Dermis blood vessel endothelial cell (primary cell): ENCODE data around the gene CDH13. TPM values are rescaled to one million over a fixed set of nuclear protein-coding genes. Genes with fewer than 3 reads are reported as not detected.

ENCODE experiments used
- DNase-seq: peaks from one replicate; pipeline ENCODE4 v3.0.0; 2010
- total RNA-seq: library from RNA; depleted of rRNA; stranded (reverse); fragments of >200 nt; gene quantifications from 2 replicates; pipeline ENCODE4 v1.2.3, GENCODE V29; 2014

CDH13 gene
- total RNA-seq, 1 donor from 2014 or later: 135 TPM

DNA sequence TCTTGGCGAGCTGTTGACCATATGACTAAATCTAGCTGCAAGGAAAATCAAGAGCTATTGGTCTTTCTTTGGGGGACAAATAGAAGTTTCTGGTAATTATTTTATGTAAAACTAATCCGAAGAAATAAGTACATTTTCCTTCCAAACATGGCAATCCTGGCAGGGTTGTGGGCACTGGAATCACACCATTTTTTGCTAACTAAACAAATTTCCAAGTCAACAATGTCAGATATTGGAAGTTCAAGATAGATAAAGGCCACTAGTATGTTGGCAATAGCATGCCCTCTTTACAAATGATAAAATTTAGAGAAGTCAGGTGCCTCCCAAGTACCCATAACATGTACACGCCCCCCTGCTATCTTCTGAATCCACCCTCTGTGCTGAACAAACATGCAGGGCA is 330.4 kb downstream of the CDH13 start:
- DNase-seq: no peak

DNA sequence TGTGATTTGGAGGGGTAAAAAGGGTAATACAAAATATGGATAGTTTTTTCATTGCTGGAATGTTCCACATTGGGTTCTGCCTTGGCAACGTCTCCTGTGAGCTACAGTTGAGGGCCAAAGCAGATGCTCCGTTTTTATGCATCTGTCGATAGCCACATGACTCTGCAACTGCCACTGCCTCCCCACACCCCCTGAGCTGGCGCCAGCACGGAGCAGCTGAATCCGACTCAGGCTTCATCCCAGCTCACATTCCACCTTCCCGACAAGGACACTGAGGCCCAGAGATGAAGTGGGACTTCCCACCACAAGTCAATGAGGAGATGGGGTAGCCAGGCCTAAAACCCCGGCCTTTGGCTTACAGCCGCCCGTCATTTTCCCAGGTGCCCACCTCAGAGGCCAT is 334.1 kb downstream of the CDH13 start:
- no peak for DNase-seq

DNA sequence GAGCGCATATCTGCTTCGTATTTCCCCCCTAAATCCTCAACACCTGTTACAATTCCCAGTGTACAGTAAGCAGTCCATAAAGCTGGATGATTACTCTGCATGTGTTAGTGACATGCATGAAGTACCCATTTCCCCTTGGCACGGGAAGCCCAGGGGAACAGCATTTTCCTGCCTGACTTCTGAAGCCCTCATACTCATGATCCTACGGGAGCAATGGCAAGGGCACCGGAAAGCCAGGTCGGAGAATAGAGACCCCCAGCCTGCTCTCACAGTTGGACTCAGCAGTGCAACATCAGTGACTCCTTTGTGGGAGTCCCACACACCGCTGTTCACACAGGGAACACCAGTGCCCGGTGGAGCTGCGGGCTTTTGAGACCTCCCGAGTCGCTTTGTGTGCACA is 336.9 kb downstream of the CDH13 start:
- no peak for DNase-seq

DNA sequence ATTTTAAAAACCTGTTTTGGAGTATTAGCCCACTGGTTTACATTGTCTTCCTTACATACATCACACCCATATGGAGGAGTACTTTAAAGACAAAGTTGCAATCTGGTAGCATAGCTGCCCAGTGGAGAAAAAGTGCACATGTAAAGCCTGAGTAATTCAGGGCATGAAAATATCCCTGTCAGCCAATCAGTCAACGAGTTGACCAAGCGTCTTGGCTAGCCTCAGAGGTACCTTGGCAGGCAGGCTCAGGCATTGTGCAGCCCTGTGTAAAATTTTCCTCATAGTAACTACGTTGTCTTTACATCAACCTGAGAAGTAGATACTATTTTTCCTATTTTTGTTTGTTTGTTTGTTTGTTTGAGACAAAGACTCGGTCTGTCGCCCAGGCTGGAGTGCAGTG is 339.0 kb downstream of the CDH13 start:
- DNase-seq: no peak

DNA sequence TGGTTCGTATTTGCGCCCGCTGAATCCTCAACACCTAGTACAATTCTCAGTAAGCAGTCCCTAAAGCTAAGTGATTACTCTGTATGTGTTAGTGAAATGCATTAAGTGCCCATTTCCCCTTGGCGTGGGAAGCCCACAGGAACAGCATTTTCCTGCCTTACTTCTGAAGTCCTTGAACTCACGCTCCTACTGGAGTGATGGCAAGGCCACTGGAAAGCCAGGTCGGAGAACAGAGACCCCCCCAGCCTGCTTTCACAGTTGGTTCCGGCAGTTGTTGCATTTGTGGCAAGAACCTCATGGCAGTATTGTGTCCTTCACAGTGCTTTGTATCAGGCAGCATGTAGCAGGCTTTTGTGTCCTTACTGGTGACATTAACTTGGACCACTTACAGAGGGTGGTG is 340.7 kb downstream of the CDH13 start:
- no peak for DNase-seq

DNA sequence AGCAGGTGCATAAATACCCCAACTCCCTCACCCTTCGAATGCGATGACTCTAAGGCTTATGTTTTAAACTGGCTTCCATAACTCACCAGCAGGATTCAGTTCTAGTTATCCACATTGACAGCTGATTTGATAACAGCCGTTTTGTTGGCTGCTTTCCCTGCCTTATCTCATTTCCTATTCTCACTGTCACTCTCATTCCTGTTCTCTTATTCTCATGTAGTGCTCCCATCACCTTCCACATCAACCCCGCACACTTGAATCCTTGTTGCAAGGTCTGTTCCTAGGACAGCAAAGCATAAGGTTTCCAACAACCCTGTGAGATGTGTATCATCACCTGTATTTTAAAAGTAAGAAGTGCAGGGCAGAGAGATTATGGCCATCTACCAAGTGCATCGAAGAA is 344.4 kb downstream of the CDH13 start:
- DNase-seq: peak; percentile 4

DNA sequence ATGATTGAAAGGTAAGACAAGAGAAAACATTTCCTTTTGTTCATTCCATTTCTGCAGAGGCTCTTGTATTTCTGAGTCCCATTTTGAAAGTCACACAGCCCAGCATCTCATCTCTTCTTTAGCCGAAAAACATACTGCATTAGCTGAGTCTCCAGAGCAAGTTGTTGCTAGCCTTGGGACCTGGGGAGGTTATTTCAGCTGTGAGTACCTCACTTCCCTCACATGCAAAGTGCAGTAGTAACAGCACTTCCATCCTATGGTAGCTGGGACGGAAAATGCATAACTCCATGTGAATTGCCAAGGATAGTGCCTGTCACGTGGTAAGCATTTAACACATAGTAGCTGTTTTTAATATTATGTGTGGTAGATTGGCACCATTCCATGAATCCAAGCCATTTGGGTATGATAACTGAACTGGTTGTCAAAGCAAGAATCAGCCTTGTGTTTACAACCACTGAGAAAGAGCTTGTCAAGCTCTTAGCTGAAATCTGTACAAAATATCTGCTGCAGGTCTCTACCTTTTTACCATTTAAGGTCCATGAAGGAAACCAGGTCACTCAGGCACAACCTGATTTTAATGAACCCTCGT is 345.7 kb downstream of the CDH13 start:
- DNase-seq: peak; percentile 3

DNA sequence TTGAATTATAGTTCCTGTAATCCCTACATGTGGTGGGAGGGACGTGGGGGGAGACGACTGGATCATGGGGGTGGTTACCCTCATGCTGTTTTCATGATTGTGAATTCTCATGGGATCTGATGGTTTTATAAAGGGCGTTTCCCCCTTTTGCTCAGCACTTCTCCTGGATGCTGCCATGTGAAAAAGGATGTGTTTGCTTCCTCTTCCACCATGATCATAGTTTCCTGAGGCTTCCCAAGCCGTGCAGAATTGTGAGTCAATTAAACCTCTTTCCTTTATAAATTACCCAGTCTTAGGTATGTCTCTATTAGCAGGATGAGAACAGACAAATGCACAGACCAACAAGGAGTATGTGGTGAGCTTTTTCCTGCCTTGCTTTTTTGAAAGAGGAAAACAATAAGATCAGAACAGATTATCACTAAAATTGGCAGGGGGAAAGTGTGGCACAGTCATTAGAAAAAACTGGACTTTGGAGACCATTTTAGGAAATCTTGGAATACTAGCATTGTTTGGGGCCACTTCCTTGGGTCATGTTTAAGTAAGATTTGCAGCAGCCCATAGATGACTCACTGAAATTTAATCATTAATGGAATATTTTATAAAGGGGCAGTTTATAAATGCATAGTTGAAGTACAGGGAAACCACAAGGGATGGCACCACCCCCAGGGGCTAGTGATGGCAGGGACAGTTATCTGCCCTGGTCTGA is 352.8 kb downstream of the CDH13 start:
- peak; percentile 73 for DNase-seq

DNA sequence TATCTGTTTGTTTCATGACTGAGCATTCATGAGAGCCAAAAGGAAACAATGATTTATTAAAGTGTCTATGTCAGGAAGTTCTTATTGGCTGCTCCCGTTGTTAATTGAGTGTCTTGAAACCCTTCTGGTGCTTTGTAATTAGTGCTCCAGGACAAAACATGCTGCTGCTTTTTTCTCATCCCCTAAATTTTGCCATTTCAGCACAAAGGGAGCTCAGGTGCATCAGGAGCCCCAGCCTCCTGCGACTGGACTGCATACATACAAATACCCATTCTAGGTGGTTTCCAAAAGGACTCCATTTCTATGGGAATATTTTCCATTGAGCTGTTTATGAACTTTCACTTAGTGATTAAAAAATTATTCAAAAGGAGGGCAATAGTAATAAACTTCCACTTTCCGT is 354.0 kb downstream of the CDH13 start:
- peak; percentile 12 for DNase-seq

DNA sequence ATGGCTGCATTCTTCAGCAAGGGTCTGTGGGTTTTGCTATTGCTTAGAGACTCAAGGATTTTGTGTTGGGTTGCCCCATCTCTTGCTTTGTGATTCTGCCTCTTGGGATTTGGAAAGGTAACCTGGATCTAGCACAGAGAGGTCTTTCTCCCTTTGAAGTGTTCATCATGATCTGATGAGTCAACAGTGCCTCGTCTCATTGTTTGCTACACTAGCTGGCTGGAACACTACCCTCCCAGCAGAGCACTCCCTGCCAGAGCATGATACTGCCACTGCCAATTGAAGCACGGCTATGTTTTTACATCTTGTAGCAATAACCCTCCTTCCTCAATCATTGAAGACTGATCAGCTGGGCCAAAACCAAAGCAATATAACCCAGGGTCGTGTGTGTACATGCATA is 361.0 kb downstream of the CDH13 start:
- peak; percentile 36 for DNase-seq

DNA sequence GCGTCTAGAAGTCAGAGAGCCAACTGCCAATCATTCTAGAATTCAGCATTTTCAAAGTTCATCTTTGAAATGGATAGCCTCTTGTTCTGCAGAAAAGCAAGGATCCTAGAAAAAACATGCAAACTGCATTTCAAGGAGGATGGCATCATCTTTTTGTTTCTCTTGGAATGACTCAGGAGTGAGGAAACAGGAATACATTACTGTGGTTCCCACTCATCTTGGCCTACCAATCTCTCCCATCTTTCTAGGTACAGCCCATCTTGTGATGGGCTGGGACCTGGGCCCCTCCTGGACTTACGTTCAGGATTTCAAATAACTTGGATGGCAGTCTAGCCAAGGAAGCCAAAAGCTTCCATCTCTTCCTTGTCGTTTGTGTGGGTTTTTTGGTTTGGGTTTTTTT is 363.4 kb downstream of the CDH13 start:
- DNase-seq: peak; percentile 28

DNA sequence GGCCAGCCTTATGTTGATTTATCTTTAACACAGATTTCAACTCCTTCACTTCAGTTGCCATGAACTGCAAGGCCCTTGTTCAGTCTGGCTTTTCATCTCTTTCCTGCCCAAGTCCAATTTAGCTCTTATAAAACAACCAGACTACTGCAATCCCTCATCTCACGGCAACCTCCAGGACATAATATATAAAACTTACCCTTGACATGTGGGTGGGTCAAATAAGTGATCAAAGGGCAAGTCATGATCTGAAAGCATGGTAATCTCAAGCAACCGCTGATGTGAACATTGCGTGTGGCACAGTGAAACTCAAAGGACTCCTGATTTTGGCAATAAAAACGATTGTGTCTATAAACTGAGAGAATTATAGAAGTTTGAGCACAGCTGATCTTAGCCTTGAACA is 364.6 kb downstream of the CDH13 start:
- no peak for DNase-seq

DNA sequence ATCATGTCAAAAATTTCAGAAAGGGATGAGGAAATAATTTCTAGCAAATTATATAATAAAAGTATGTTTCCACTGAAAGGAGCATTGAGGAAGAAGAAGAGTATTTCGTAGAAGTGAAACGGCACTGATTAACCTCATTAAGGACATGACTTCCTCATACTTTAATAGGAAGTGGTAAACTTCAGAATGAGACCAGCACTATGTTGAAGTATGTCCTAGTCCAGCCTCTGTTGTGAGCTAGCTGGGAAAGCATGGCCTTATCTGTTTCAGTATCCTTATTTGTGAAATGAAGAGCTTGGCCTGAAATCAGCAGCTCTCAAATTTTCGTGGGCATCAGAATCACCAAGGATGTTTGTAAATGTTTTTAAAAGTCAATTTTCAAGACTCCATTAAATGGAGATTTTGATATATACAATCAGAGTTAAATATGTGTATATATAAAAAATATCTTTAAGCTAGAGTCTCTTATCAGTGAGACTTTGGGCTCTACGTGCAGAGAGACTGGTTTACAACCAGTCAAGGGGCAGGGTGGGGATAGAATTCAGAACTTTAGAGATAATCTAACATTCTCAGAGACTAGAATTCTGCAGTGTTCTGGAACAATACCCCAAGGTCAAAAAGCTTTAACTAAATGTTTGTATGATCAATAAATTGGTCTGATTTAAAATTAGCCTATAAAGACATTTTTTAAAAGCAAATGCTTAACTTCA is 365.4 kb downstream of the CDH13 start:
- DNase-seq: no peak

DNA sequence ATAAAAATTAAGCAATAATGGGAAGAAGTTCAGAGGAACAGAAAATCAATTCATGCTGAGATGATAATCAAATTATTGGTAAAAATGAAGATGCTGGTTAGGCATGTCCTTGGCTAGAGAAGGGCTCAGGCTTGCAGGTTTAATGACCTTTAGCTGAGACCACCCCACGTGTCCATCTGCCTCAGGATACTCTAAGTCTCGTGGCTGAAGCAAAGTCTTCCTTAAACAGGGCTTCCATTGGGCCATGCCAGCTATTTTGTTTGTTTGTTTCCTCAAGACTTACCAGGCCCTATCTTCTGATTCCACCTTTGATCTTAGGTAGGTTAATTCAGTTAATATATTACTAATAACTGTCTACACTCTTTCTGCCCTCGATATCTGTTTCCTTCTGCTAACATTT is 366.0 kb downstream of the CDH13 start:
- DNase-seq: no peak

DNA sequence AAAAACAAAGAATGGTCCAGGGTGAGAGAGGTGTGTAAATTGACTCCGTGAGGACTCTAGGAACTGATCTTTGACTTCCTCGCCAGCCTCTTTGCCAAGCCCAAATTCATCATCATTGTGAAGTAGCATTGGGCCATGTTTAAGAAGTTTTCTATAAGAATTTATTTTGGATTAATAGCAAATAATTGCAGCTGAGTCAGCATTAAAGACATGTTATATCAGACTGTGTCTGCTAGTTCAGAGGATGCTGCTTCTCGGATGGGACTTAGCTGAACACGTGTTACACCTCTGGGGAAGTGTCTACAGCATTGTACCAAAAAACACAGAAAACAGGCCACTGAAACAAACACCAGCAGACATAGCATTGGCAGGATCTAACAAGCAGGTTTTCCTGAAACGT is 366.6 kb downstream of the CDH13 start:
- DNase-seq: no peak

DNA sequence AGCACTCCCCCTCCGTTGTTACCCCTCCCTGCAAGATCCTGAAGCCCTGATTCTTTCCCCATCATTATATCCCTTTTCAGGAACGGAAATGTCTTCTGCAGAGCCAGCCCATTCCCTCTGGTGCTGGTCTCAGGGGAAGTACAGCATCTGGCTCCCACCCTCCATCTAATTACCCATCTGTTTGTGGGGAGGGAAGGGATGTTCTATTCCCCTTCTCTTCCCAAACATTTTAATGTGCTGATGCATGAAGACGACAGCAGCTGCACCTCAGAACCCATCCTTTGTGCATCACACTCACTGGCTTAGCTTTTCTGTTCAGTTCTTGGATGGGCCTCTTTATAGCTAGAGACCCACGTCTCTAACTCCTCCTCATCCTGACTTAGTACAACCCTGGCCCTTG is 367.2 kb downstream of the CDH13 start:
- no peak for DNase-seq

DNA sequence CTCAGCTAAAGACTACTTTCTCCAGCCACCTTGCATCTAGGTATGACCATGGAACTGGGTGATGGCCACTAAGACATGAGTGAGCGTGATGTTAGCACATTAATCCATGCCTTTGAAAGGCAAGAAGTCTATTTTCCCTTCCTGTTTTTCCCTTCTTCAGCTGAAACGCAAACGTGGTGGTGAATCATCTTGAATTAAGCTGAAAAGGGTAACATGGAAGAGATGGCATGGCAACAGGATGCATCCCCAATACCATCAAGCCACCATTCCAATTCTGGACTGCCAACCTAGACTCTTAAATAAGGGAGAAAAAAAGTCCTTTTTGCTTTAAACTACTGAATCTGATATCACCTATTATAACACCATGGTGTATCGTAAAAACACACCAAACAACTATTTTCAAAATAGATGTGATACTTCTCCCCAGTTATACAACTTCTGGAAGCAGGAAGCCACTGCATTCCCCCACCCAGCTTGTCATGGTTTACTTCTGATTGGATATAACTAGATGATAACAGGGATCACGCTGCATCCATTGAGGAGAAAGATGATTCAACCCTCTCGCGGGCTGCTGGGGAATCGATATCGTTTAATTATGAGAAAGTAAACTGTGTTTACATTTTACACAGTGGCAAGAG is 368.6 kb downstream of the CDH13 start:
- peak; percentile 55 for DNase-seq

DNA sequence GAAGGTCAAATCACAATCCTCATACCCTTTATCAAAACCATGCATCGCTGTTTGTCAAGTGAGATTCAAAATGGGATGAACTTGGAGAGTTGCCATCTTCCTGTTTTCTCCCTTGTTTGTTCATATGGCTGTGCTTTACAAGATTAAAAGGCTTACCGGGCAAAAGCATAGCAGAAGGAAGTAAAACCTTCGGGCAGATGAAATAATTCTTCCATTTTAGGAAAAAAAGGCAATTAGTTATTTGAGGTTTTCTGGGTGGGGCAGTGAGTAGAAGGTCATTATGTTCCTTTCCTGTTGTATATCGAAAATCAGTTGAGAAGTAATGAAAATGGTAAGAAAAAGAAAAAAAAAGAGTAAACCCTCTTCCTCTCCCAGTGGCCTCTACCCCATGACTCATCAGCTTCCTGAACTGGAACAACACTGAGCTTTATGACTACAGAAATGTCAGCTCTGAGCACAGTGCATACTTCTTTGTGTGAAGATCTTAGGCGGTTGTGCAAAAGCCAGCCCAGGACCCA is 369.2 kb downstream of the CDH13 start:
- DNase-seq: peak; percentile 93

DNA sequence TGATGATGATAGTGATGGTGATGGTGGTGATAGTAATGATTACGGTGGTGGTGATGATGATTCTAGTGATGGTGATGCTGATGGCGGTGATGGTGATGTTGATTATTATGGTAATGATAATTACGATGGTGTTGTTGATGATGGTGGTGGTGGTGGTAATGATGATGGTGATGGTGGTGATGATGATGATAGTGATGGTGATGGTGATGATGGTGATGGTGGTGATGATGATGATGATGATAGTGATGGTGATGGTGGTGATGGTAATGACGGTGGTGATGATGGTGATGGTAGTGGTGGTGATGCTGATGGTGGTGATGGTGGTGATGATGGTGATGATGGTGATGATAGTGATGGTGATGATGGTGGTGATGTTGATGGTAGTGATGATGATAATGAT is 370.0 kb downstream of the CDH13 start:
- DNase-seq: no peak

DNA sequence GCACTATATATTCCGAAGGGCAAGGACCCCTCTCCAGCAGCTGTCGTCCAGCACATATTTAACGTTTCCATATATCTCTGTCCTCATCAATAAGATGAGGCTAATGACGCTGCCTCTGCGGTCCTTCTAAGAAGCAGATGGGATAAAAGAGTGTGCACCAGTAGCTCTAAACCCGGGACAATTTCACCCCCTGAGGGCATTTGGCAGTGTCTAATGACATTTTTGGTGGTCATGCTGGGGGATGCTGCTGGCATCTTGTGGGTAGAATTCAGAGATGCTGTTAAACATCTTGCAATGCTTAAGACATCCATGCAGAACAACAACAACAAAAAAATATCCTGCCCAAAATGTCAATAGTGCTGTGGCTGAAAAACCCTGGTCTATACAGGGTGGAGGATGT is 372.9 kb downstream of the CDH13 start:
- DNase-seq: no peak

DNA sequence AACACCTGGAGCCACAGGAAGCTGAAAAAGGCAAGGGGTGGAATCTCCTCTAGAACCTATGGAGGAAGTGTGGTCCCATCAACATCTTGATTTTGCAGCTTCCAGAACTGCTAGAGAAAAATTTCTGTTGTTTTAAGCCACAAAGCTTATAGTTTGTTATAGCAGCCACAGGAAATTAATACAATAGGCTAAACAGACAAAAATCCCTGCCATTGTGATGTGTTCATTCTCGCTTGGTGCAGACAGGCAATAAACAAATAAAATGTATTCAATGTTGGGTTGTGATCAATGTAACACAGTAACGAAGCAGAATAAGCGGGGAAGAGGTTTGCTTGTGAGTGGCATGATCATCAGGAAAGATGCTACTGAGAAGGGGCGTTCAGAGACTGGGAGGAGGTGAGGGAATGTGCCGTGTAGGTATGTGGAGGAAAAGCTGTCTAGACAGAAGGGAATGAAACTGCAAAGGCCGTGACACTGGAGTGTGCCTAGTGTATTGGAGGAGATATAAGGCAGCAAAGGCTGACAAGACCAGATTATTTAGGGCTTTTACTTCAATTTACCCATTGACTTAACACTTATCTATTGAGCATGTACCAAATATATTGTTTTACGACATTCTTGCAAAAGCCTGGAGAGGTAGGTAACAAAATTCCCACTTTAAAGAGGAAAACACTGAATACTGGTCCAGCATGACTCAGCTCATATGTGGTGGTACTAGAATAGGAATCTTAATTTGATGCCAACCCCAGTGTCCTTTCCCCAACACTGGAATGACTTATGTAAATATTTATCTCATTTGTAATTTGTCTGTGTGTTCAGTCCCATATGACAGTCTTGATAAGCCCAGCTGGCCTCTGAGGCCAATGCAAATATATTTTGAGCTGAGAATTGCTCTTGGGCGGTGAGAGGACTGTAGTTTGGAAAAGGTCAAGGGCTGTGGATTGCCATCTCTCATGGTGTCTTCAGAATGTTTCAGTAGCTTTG is 375.9 kb downstream of the CDH13 start:
- peak; percentile 61 for DNase-seq
